A673 (cell line): Measurements from ENCODE around the gene REV1.

Experiments
- EZH2 ChIP-seq: fragments of 200-600 bp; sonication (generic); IDR thresholded peaks from 2 replicates; pipeline ENCODE4 v1.6.1; 2017; ENCODE audit warnings: borderline replicate concordance, low read depth, mild to moderate bottlenecking, mixed read lengths, antibody characterized with exemption, low read length; ENCODE audit not compliant: poor library complexity, severe bottlenecking
- TF ChIP-seq, protein P1 (sequence below): fragments of 300-800, 200-600 bp; sonication (generic); conservative IDR thresholded peaks from 2 replicates; pipeline ENCODE4 v1.5.1; 2017; ENCODE audit warnings: low read depth, mild to moderate bottlenecking, antibody characterized with exemption, low read length, moderate library complexity, mixed read lengths

DNA sequence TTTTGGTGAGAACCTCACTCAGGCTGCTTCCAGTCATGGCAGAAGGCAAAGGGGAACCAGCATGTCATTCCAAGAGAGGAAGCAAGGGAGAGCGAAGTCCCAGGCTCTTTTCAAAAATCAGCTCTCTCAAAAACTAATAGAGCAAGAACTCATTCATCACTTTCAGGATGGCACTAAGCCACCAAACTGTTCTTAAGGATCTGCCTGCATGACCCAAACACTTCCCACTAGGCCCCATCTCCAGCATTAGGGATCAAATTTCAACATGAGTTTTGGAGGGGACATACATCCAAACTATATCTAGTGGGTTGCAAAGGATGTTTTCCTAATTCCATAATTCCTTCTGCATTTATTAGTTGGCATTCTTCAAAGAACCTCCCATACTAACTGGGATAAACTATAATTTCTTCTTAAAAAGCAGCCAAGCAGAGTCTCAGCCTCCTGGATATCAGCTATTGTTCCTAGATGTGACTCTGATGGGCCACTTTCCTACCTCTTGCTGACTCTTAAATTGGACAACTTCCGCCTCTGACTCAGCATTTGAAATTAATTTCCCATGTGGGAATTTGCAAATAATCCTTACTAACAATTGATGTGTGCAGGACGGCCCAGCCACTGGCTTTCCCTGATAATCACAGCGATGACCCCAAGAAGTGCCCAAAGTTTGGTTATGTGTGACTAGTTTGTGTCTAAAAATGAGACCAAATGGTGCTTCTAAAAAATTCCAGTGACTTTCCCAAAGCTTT lies 5.5 kb upstream of the REV1 start:
- TF ChIP-seq, protein P1, sequence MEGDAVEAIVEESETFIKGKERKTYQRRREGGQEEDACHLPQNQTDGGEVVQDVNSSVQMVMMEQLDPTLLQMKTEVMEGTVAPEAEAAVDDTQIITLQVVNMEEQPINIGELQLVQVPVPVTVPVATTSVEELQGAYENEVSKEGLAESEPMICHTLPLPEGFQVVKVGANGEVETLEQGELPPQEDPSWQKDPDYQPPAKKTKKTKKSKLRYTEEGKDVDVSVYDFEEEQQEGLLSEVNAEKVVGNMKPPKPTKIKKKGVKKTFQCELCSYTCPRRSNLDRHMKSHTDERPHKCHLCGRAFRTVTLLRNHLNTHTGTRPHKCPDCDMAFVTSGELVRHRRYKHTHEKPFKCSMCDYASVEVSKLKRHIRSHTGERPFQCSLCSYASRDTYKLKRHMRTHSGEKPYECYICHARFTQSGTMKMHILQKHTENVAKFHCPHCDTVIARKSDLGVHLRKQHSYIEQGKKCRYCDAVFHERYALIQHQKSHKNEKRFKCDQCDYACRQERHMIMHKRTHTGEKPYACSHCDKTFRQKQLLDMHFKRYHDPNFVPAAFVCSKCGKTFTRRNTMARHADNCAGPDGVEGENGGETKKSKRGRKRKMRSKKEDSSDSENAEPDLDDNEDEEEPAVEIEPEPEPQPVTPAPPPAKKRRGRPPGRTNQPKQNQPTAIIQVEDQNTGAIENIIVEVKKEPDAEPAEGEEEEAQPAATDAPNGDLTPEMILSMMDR: no peak
- TF ChIP-seq EZH2: no peak
